GM18526 (cell line): ENCODE results near the gene TBX19.

Source experiments
- POLR2A ChIP-seq: IDR thresholded peaks from 3 replicates; pipeline ENCODE4 v1.6.1; 2011; ENCODE audit not compliant: insufficient read length; ENCODE audit errors: extremely low read depth

TBX19 gene

GRCh38 chr1:168361252-168361651 is 80.6 kb downstream of the TBX19 start:
- no peak for TF ChIP-seq POLR2A

GRCh38 chr1:168362991-168363390 is 82.3 kb downstream of the TBX19 start:
- no peak for TF ChIP-seq POLR2A
